C4-2B (cell line): ENCODE measurements around the gene CFAP46.

ENCODE experiments used
- CTCF ChIP-seq: fragments of 450-650 bp; conservative IDR thresholded peaks from 2 replicates; pipeline ENCODE4 v1.5.1; 2017; ENCODE audit warnings: mild to moderate bottlenecking
- ZFX ChIP-seq: fragments of 450-650 bp; IDR thresholded peaks from 2 replicates; pipeline ENCODE4 v1.6.1; 2017

GRCh38 chr10:132845041-132845551 lies 97.3 kb downstream of the CFAP46 start:
- TF ChIP-seq CTCF (no peak), ZFX (no peak)
